GM21576 (cell line): ENCODE results near the gene PIK3CA.
"Not testable (repeated sequence)": the region's sequence is repeated elsewhere in the genome, so short reads cannot be mapped to it uniquely, and the experiment has no call there.

ENCODE experiments used
- ATAC-seq: cut with Tn5 transposase; IDR thresholded peaks from one replicate; pipeline ENCODE4 v1.9.1; 2021; ENCODE audit warnings: mild to moderate bottlenecking, moderate library complexity; ENCODE audit not compliant: unreplicated experiment

PIK3CA gene

GRCh38 chr3:179259959-179260756, 112.0 kb downstream of the PIK3CA start:
- ATAC-seq = not testable (repeated sequence)

GRCh38 chr3:179260949-179261765, 113.0 kb downstream of the PIK3CA start:
- ATAC-seq = peak; percentile 86

GRCh38 chr3:179263134-179263533, 115.0 kb downstream of the PIK3CA start:
- no peak for ATAC-seq

- ATAC-seq = no peak
These were observed 116.3 kb downstream of the PIK3CA start for GRCh38 chr3:179264449-179264848.

- no peak for ATAC-seq
These were observed 116.9 kb downstream of the PIK3CA start for GRCh38 chr3:179265092-179265491.

GRCh38 chr3:179265875-179266274, 117.7 kb downstream of the PIK3CA start:
- ATAC-seq = peak; percentile 45

GRCh38 chr3:179266701-179267211, 118.6 kb downstream of the PIK3CA start:
- ATAC-seq = no peak

GRCh38 chr3:179268400-179269051, 120.4 kb downstream of the PIK3CA start:
- no peak for ATAC-seq

- no peak for ATAC-seq
These were observed 121.1 kb downstream of the PIK3CA start for GRCh38 chr3:179269152-179269707.

- no peak for ATAC-seq
These were observed 124.2 kb downstream of the PIK3CA start for GRCh38 chr3:179272385-179272784.

GRCh38 chr3:179274434-179274833, 126.3 kb downstream of the PIK3CA start:
- ATAC-seq = not testable (repeated sequence)

GRCh38 chr3:179276001-179276400, 127.8 kb downstream of the PIK3CA start:
- ATAC-seq = no peak

- no peak for ATAC-seq
These were observed 128.6 kb downstream of the PIK3CA start for GRCh38 chr3:179276743-179277142.

GRCh38 chr3:179278151-179278550, 130.0 kb downstream of the PIK3CA start:
- ATAC-seq = no peak

- ATAC-seq = no peak
These were observed 131.0 kb downstream of the PIK3CA start for GRCh38 chr3:179278932-179279693.

GRCh38 chr3:179279837-179280236, 131.7 kb downstream of the PIK3CA start:
- no peak for ATAC-seq

GRCh38 chr3:179281825-179282224, 133.7 kb downstream of the PIK3CA start:
- no peak for ATAC-seq

- no peak for ATAC-seq
These were observed 138.2 kb downstream of the PIK3CA start for GRCh38 chr3:179286331-179286730.

GRCh38 chr3:179288845-179289244, 140.7 kb downstream of the PIK3CA start:
- no peak for ATAC-seq

- no peak for ATAC-seq
These were observed 141.1 kb downstream of the PIK3CA start for GRCh38 chr3:179289295-179289694.
